ENCODE data around the gene ANKS1B.

ANKS1B gene

DNA sequence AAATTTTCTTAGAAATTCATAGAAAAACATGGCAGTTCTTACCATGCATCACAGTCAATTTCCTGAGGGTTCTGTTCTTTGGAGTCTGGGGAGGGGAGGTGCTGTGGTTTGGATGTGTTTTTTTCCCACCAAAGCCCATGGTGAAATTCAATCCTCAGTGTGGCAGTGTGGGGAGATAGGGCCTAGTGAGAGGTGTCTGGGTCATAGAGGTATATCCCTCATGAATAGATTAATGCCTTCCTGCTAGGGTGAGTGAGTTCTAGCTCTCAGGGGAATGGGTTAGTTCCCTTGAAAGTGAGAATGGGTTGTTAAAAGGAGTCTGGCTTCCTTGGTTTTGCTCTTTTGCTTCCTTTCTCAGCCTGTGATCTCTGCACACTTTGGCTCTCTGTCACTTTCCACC is 1061.9 kb downstream of the ANKS1B start:
- no peak for ATAC-seq
- TF ChIP-seq CSRNP3 (CRISPR knock-in tag; IDR thresholded peaks at IDR 0.05) (no peak), TCF4 (CRISPR knock-in tag; IDR thresholded peaks at IDR 0.05; ENCODE audit: borderline replicate concordance) (no peak), SNAI2 (CRISPR knock-in tag; IDR thresholded peaks at IDR 0.05) (no peak), TOX (CRISPR knock-in tag; IDR thresholded peaks at IDR 0.05; ENCODE audit: borderline replicate concordance) (no peak), ZFP3 (CRISPR knock-in tag; IDR thresholded peaks at IDR 0.05) (no peak), ESRRG (CRISPR knock-in tag; IDR thresholded peaks at IDR 0.05) (no peak)

DNA sequence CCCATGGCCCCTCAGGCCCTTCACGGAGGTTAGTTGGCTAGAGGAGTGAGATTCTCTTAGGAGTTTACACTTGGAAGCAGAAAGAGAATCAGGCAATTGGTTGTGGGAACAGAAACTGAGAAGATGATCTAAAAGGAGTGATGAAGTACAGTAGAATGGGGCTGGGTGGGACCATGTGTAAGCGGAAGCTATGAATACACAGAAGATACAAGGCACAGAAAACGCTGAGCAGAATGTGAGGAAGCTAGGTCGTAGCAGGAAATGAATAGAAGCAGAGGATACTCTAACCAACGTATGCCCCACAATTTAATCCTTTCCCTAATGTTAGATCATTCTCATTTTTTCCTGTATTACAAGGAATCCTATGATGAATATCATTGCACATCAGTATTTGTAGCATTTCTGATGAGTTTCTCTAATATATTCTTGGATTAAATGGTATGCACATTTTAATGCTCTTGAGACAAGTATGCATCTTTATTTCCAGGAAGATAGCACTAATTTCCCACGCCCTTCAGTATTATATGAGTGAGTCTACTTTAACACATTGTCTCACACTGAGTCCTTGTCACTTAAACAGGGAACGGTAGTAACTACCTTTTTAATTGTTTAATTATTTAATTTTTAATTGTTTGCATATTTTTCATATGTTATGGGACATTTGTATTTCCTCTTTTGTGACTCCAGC is 1066.4 kb downstream of the ANKS1B start:
- TF ChIP-seq CSDC2 (CRISPR knock-in tag; IDR thresholded peaks at IDR 0.05) (no peak), PATZ1 (CRISPR knock-in tag; IDR thresholded peaks at IDR 0.05; ENCODE audit: borderline replicate concordance) (no peak), SNAI2 (CRISPR knock-in tag; IDR thresholded peaks at IDR 0.05) (no peak), TOX (CRISPR knock-in tag; IDR thresholded peaks at IDR 0.05; ENCODE audit: borderline replicate concordance) (no peak), ZNF565 (CRISPR knock-in tag; conservative IDR thresholded peaks at IDR 0.05; ENCODE audit: low read depth) (no peak), TCF4 (CRISPR knock-in tag; IDR thresholded peaks at IDR 0.05; ENCODE audit: borderline replicate concordance) (no peak), ZFP3 (CRISPR knock-in tag; IDR thresholded peaks at IDR 0.05) (no peak), POU6F1 (CRISPR knock-in tag; IDR thresholded peaks at IDR 0.05; ENCODE audit: borderline replicate concordance, low read depth) (no peak), OSR1 (CRISPR knock-in tag; IDR thresholded peaks at IDR 0.05) (no peak), ZNF70 (CRISPR knock-in tag; IDR thresholded peaks at IDR 0.05) (no peak), CSRNP3 (CRISPR knock-in tag; IDR thresholded peaks at IDR 0.05) (no peak), ZC3H10 (CRISPR knock-in tag; IDR thresholded peaks at IDR 0.05) (no peak), PPARA (CRISPR knock-in tag; IDR thresholded peaks at IDR 0.05; ENCODE audit: borderline replicate concordance) (no peak)
- ATAC-seq, result no peak

GRCh38 chr12:98916106-98916505 is 1068.6 kb downstream of the ANKS1B start:
- no peak for ATAC-seq
- TF ChIP-seq ARNTL (CRISPR knock-in tag; IDR thresholded peaks at IDR 0.05; ENCODE audit: borderline replicate concordance, low read depth) (no peak), PATZ1 (CRISPR knock-in tag; IDR thresholded peaks at IDR 0.05; ENCODE audit: borderline replicate concordance) (no peak), POU6F1 (CRISPR knock-in tag; IDR thresholded peaks at IDR 0.05; ENCODE audit: borderline replicate concordance, low read depth) (no peak), BACH2 (CRISPR knock-in tag; IDR thresholded peaks at IDR 0.05; ENCODE audit: borderline replicate concordance) (no peak), ZNF565 (CRISPR knock-in tag; conservative IDR thresholded peaks at IDR 0.05; ENCODE audit: low read depth) (no peak), ZC3H10 (CRISPR knock-in tag; IDR thresholded peaks at IDR 0.05) (no peak), CREB5 (CRISPR knock-in tag; IDR thresholded peaks at IDR 0.05; ENCODE audit: low read depth) (no peak), ZFP30 (CRISPR knock-in tag; IDR thresholded peaks at IDR 0.05) (no peak), RARB (CRISPR knock-in tag; IDR thresholded peaks at IDR 0.05) (no peak), ISL1 (CRISPR knock-in tag; IDR thresholded peaks at IDR 0.05) (no peak)
